Activated naive CD4-positive, alpha-beta T cell treated with anti-CD3 and anti-CD28 coated beads, Interleukin-2, amount 50 U/mL, for 24 hours (primary cell): ENCODE measurements around the gene RUNX1.

Experiments
- H3K27ac Mint-ChIP-seq: one replicate; pipeline ENCODE4 v1.8.0; 2021; ENCODE audit warnings: mild to moderate bottlenecking, mixed read lengths
- H3K27me3 Mint-ChIP-seq: one replicate; pipeline ENCODE4 v1.8.0; 2021; ENCODE audit warnings: mixed read lengths
- H3K36me3 Mint-ChIP-seq: one replicate; pipeline ENCODE4 v1.8.0; 2021; ENCODE audit warnings: mixed read lengths
- H3K4me1 Mint-ChIP-seq: one replicate; pipeline ENCODE4 v1.8.0; 2021; ENCODE audit warnings: mixed read lengths
- H3K4me3 Mint-ChIP-seq: one replicate; pipeline ENCODE4 v1.8.0; 2021; ENCODE audit warnings: mild to moderate bottlenecking, mixed read lengths
- H3K9me3 Mint-ChIP-seq: one replicate; pipeline ENCODE4 v1.8.0; 2021; ENCODE audit warnings: mixed read lengths

RUNX1 gene

DNA sequence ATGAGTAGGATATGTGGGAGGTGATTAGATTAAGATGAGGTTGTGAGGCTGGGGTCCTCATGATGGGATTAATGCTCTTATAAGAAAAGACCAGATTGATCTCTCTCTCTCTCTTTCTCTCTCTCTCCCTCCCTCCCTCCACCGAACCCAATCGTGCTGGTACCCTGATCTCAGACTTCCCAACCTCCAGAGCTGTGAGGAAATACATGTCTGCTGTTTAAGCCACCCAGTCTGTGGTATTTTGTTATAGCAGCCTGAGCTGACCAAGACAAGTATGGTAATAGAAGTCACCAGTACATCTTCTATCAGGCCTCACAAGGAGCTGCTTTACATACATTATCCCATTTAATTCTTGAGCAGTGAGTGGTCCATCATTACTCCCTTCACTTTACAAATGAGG is 149.8 kb downstream of the RUNX1 start:
- Mint-ChIP-seq H3K9me3 (no peaks in the 10 kb centered on the region), H3K27ac (peak overlapping the region; percentile 72), H3K36me3 (peaks cover 19% of the 10 kb centered on the region), H3K4me3 (no peak overlapping the region), H3K4me1 (peaks cover 68% of the 10 kb centered on the region), H3K27me3 (no peaks in the 10 kb centered on the region)

GRCh38 chr21:34897828-34898227 is 151.3 kb downstream of the RUNX1 start:
- peak overlapping the region; percentile 73 for H3K27ac Mint-ChIP-seq
- no peak overlapping the region for H3K4me3 Mint-ChIP-seq
- peaks cover 22% of the 10 kb centered on the region for H3K36me3 Mint-ChIP-seq
- no peaks in the 10 kb centered on the region for H3K9me3 Mint-ChIP-seq
- H3K4me1 Mint-ChIP-seq, result peaks cover 80% of the 10 kb centered on the region
- H3K27me3 Mint-ChIP-seq, result no peaks in the 10 kb centered on the region

DNA sequence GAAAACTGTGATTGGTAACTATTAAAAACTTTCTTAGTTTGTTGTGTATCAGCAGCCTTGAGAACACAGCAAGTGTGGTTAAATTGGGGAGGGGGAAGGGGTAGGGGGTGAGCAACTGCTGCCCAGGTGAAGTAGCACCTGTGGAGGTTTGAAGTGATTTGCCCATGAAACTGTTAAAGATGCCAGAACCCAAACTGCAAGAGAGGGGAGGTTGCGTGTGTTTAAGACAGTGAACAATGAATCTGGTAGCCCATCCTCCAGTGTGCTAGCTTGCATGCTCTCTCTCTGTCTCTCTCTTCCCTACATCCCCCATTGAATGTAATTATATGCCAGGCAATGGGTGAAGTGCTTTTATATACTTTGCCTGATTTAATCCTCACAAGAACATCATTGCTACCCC is 154.7 kb downstream of the RUNX1 start:
- Mint-ChIP-seq H3K4me1 (peaks cover 77% of the 10 kb centered on the region), H3K27me3 (no peaks in the 10 kb centered on the region), H3K4me3 (no peak overlapping the region), H3K9me3 (no peaks in the 10 kb centered on the region), H3K27ac (peak overlapping the region; percentile 46), H3K36me3 (peaks cover 22% of the 10 kb centered on the region)

GRCh38 chr21:34892209-34892608 is 156.9 kb downstream of the RUNX1 start:
- H3K27ac Mint-ChIP-seq, result peak overlapping the region; percentile 65
- no peaks in the 10 kb centered on the region for H3K9me3 Mint-ChIP-seq
- H3K36me3 Mint-ChIP-seq, result peaks cover 15% of the 10 kb centered on the region
- peak overlapping the region; percentile 55 for H3K4me3 Mint-ChIP-seq
- no peaks in the 10 kb centered on the region for H3K27me3 Mint-ChIP-seq
- H3K4me1 Mint-ChIP-seq, result peaks cover 65% of the 10 kb centered on the region

DNA sequence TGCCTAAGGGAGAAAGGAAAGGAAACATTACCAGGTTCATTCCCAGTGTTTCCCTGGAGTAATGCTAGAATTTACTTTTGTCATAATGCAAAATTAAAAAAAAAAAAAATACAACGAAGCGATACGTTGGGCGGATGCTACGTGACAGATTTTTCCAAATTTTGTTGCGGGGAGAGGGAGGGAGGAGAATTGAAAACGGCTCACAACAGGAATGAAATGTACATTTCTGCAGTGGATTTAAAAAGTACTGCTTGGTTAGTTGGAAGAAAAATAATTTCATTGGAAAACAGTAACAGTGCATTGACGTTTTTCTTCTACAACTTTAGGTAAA is 157.5 kb downstream of the RUNX1 start:
- Mint-ChIP-seq H3K4me1 (peaks cover 59% of the 10 kb centered on the region), H3K4me3 (peak overlapping the region; percentile 55), H3K27me3 (no peaks in the 10 kb centered on the region), H3K9me3 (no peaks in the 10 kb centered on the region), H3K36me3 (peaks cover 10% of the 10 kb centered on the region), H3K27ac (peak overlapping the region; percentile 41)

GRCh38 chr21:34890724-34891612 is 158.1 kb downstream of the RUNX1 start:
- H3K36me3 Mint-ChIP-seq, result peaks cover 7% of the 10 kb centered on the region
- no peaks in the 10 kb centered on the region for H3K27me3 Mint-ChIP-seq
- H3K4me3 Mint-ChIP-seq, result peak overlapping the region; percentile 61
- H3K4me1 Mint-ChIP-seq, result peaks cover 53% of the 10 kb centered on the region
- H3K9me3 Mint-ChIP-seq, result no peaks in the 10 kb centered on the region
- H3K27ac Mint-ChIP-seq, result peak overlapping the region; percentile 35

DNA sequence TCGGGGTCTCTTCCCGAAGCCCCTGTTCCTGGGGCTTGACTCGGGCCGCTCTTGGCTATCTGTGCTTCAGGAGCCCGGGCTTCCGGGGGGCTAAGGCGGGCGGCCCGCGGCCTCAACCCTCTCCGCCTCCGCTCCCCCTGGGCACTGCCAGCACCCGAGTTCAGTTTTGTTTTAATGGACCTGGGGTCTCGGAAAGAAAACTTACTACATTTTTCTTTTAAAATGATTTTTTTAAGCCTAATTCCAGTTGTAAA is 158.7 kb downstream of the RUNX1 start:
- Mint-ChIP-seq H3K27me3 (no peaks in the 10 kb centered on the region), H3K4me3 (peak overlapping the region; percentile 26), H3K27ac (peak overlapping the region; percentile 70), H3K9me3 (no peaks in the 10 kb centered on the region), H3K4me1 (peaks cover 49% of the 10 kb centered on the region), H3K36me3 (peaks cover 5% of the 10 kb centered on the region)

DNA sequence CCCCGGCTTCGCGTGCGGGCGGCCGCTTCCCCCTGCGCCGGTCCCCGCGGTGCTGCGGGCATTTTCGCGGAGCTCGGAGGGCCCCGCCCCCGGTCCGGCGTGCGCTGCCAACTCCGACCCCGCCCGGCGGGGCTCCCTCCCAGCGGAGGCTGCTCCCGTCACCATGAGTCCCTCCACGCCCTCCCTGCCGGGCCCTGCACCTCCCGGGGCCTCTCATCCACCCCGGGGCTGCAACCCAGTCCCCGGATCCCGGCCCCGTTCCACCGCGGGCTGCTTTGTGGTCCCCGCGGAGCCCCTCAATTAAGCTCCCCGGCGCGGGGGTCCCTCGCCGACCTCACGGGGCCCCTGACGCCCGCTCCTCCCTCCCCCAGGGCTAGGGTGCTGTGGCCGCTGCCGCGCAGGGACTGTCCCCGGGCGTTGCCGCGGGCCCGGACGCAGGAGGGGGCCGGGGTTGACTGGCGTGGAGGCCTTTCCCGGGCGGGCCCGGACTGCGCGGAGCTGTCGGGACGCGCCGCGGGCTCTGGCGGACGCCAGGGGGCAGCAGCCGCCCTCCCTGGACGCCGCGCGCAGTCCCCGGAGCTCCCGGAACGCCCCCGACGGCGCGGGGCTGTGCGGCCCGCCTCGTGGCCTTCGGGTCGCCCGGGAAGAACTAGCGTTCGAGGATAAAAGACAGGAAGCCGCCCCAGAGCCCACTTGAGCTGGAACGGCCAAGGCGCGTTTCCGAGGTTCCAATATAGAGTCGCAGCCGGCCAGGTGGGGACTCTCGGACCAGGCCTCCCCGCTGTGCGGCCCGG is 159.2 kb downstream of the RUNX1 start:
- Mint-ChIP-seq H3K4me3 (peak overlapping the region; percentile 85), H3K27ac (peak overlapping the region; percentile 70), H3K27me3 (no peaks in the 10 kb centered on the region), H3K4me1 (peaks cover 47% of the 10 kb centered on the region), H3K36me3 (peaks cover 6% of the 10 kb centered on the region), H3K9me3 (no peaks in the 10 kb centered on the region)

DNA sequence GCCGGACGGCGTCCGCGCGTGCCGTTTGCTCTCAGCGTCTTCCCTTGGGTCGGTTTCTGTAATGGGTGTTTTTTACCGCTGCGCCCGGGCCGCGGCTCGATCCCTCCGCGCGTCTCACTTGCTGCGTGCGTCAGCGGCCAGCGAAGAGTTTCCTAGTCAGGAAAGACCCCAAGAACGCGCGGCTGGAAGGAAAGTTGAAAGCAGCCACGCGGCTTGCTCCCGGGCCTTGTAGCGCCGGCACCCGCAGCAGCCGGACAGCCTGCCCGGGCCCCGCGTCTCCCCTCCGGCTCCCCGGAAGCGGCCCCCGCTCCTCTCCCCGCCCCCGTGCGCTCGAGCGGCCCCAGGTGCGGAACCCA is 159.8 kb downstream of the RUNX1 start:
- Mint-ChIP-seq H3K36me3 (peaks cover 6% of the 10 kb centered on the region), H3K27ac (peak overlapping the region; percentile 97), H3K4me1 (peaks cover 46% of the 10 kb centered on the region), H3K9me3 (no peaks in the 10 kb centered on the region), H3K4me3 (peak overlapping the region; percentile 85), H3K27me3 (no peaks in the 10 kb centered on the region)

DNA sequence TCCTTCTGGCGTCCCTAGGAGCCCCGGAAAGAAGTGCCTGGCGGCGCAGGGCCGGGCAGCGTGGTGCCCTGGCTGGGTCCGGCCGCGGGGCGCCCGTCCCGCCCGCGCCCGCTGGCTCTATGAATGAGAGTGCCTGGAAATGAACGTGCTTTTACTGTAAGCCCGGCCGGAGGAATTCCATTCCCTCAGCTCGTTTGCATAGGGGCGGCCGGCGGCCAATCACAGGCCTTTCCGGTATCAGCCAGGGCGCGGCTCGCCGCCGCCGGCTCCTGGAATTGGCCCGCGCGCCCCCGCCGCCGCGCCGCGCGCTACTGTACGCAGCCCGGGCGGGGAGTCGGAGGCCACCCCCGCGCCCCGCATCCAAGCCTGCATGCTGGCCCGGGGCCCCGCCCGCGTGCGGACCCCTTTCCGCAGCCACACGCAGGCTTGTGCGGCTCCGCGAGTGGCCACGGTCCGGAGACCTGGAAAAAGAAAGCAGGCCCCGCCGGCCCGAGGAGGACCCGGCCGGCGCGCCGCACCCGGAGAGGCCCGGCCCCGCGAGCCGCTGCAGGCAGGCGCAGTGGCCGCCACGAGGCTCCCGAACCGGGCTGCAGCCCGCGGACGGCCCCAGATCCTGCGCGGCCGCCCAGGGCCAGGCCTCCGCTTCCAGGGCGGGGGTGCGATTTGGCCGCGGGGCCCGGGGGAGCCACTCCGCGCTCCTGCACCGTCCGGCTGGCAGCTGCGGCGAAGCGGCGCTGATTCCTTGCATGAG is 160.4 kb downstream of the RUNX1 start:
- no peaks in the 10 kb centered on the region for H3K27me3 Mint-ChIP-seq
- H3K27ac Mint-ChIP-seq, result peak overlapping the region; percentile 100
- H3K36me3 Mint-ChIP-seq, result peaks cover 5% of the 10 kb centered on the region
- peaks cover 46% of the 10 kb centered on the region for H3K4me1 Mint-ChIP-seq
- H3K4me3 Mint-ChIP-seq, result peak overlapping the region; percentile 99
- H3K9me3 Mint-ChIP-seq, result no peaks in the 10 kb centered on the region

- no peaks in the 10 kb centered on the region for H3K9me3 Mint-ChIP-seq
These were observed 161.2 kb downstream of the RUNX1 start for GRCh38 chr21:34887725-34888568.

DNA sequence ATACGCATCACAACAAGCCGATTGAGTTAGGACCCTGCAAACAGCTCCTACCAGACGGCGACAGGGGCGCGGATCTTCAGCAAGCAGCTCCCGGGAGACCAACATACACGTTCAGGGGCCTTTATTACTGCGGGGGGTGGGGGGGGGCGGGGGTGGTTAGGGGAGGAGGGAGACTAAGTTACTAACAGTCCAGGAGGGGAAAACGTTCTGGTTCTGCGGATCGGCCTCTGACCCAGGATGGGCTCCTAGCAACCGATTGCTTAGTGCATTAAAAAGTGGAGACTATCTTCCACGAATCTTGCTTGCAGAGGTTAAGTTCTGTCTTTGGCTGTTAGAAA is 162.0 kb downstream of the RUNX1 start:
- peak overlapping the region; percentile 99 for H3K4me3 Mint-ChIP-seq
- H3K27me3 Mint-ChIP-seq, result no peaks in the 10 kb centered on the region
- peak overlapping the region; percentile 71 for H3K27ac Mint-ChIP-seq
- peaks cover 17% of the 10 kb centered on the region for H3K36me3 Mint-ChIP-seq
- peaks cover 49% of the 10 kb centered on the region for H3K4me1 Mint-ChIP-seq
- H3K9me3 Mint-ChIP-seq, result no peaks in the 10 kb centered on the region

More at GRCh38 chr21:34887725-34888568, 161.2 kb downstream of the RUNX1 start:
- Mint-ChIP-seq H3K4me1 (peaks cover 46% of the 10 kb centered on the region), H3K27me3 (no peaks in the 10 kb centered on the region), H3K4me3 (peak overlapping the region; percentile 99), H3K27ac (peak overlapping the region; percentile 100), H3K36me3 (peaks cover 12% of the 10 kb centered on the region)

DNA sequence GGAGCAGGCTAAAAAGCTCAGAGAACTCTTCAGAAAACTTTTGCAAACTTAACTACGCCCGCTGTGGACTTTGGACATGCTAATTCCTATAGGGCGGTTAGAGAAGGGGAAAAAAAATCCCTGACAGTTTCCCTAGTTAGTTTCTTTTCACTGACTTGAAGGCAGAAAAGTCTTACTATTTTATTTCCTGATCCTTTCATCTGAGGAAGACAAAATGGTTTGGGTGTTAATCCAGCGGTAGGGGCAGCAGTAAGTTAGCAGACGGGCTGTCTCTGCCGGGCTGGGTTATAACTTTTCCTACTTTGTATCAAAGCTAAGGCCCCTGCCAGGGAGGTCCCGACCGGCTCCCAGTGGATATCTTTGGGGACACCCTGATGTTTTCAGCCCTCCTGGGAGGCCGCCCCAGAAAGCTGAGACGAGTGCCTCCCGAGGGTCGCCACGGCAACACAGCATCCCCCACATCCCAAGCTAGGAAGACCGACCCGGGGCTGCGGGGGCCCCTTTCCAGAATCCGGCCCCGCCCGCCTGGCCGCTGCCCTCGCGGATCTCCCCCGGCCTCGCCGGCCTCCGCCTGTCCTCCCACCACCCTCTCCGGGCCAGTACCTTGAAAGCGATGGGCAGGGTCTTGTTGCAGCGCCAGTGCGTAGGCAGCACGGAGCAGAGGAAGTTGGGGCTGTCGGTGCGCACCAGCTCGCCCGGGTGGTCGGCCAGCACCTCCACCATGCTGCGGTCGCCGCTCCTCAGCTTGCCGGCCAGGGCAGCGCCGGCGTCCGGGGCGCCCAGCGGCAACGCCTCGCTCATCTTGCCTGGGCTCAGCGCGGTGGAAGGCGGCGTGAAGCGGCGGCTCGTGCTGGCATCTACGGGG is 162.6 kb downstream of the RUNX1 start:
- Mint-ChIP-seq H3K4me1 (peaks cover 49% of the 10 kb centered on the region), H3K36me3 (peaks cover 19% of the 10 kb centered on the region), H3K27me3 (no peaks in the 10 kb centered on the region), H3K4me3 (peak overlapping the region; percentile 99), H3K9me3 (no peaks in the 10 kb centered on the region), H3K27ac (peak overlapping the region; percentile 82)

DNA sequence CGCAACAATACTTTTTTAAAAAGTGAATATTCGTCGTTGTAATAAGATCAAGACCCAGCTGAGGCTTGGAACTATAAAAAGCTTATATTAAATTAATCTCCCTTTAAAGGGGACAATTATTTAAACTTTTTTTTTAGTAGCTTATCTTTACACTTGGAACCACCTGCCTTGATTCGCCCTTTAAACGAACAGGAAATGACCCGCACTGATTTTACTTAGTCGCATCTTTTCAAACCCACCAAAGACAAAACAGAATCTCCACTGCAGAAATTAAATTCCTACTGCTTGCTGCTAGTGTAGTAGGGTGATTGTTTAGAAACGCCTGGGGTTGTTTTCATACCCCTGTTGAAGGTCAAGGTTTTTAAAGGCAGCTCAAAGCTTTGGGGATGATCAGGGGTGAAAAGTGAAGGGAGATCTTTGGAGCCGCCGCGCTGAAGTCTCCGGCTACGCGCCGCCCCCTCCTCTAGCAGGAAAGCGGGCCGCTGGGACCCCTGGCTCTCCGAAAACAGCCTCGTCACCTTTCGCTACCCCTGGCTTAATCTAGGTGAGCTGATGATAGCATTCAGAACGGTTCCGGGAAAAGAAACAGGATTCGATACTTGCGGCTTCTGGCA is 163.4 kb downstream of the RUNX1 start:
- peak overlapping the region; percentile 82 for H3K27ac Mint-ChIP-seq
- no peaks in the 10 kb centered on the region for H3K9me3 Mint-ChIP-seq
- H3K4me3 Mint-ChIP-seq, result peak overlapping the region; percentile 99
- H3K4me1 Mint-ChIP-seq, result peaks cover 50% of the 10 kb centered on the region
- no peaks in the 10 kb centered on the region for H3K27me3 Mint-ChIP-seq
- peaks cover 22% of the 10 kb centered on the region for H3K36me3 Mint-ChIP-seq
